A549 (cell line): Measurements from ENCODE around the gene PRDM5.

Experiments used
- CBX2 ChIP-seq: fragments of 200-600 bp; sonication (generic); IDR thresholded peaks from 2 replicates; pipeline ENCODE4 v1.6.1; 2016; ENCODE audit warnings: low read depth, mild to moderate bottlenecking, borderline replicate concordance
- CTCF ChIP-seq: fragments of >200 bp; sonication (Bioruptor Twin); formaldehyde crosslinking; IDR thresholded peaks from 3 replicates; pipeline ENCODE4 v1.5.1; 2016
- KDM5A ChIP-seq: fragments of 200-600 bp; sonication (generic); IDR thresholded peaks from 2 replicates; pipeline ENCODE4 v1.6.1; 2016; ENCODE audit warnings: antibody characterized with exemption, mild to moderate bottlenecking

GRCh38 chr4:120714417-120715010 is 208.0 kb downstream of the PRDM5 start:
- no peak for TF ChIP-seq CBX2
- TF ChIP-seq CTCF: no peak
- TF ChIP-seq KDM5A: no peak
